Endothelial cell of umbilical vein (primary cell): Measurements from ENCODE around the gene LNPEP. TPM values are rescaled to one million over a fixed set of nuclear protein-coding genes. Genes with fewer than 3 reads are reported as not detected.

Experiments used
- BruUV-seq: library from RNA; stranded (reverse); fragments of 400-500 nt; replicated peaks from 2 replicates; lab custom pipeline; 2021; lab: Mats Ljungman, UMichigan
- CTCF ChIA-PET: fragments of 300-600, 350-600 bp; sonication (Branson Sonifier 250); formaldehyde crosslinking; loops from one replicate; lab custom pipeline; 2021; ENCODE audit warnings: antibody characterized with exemption, inconsistent platforms; lab: Charles Lee
- POLR2A ChIA-PET: fragments of 300-600, 350-600 bp; sonication (Branson Sonifier 250); formaldehyde crosslinking; loops from one replicate; lab custom pipeline; 2021; ENCODE audit warnings: antibody characterized with exemption, inconsistent platforms; lab: Charles Lee
- DNase-seq: peaks from one replicate; pipeline ENCODE4 v3.0.0-alpha.2; 2011; ENCODE audit warnings: low read depth, low spot score
- FAIRE-seq: peaks from 2 replicates; lab custom pipeline; 2011; peaks lifted over from hg19 to GRCh38; lab: Jason Lieb, UNC
- H2AFZ ChIP-seq: 2 replicates; pipeline ENCODE4 v1.6.0; 2012; ENCODE audit warnings: low read depth, low read length, control low read depth, inconsistent platforms
- H3K27ac ChIP-seq: 2 replicates; pipeline ENCODE4 v1.5.1; 2011; ENCODE audit warnings: low read depth, mild to moderate bottlenecking, control low read depth, low read length, moderate library complexity; ENCODE audit not compliant: insufficient read depth
- H3K27me3 ChIP-seq, 2 experiments: 2 replicates each; pipeline versions ENCODE4 v1.6.0 to v1.6.1; 2011; ENCODE audit warnings: low read length in 2 of 2, mixed read lengths in 1 of 2; ENCODE audit not compliant: control insufficient read depth in 2 of 2, insufficient read depth in 2 of 2
- H3K36me3 ChIP-seq, 2 experiments: 2 replicates in 1 of 2; 3 replicates in 1 of 2; pipeline ENCODE4 v1.5.1; 2011; ENCODE audit warnings: low read length in 2 of 2, mild to moderate bottlenecking in 1 of 2, moderate library complexity in 1 of 2; ENCODE audit not compliant: control insufficient read depth in 2 of 2, insufficient read depth in 2 of 2; ENCODE audit errors: extremely low read depth in 1 of 2
- H3K4me1 ChIP-seq: 3 replicates; pipeline ENCODE4 v1.5.1; 2011; ENCODE audit warnings: mild to moderate bottlenecking, low read length; ENCODE audit not compliant: control insufficient read depth, insufficient read depth; ENCODE audit errors: extremely low read depth
- H3K4me2 ChIP-seq: 2 replicates; pipeline ENCODE4 v1.6.1; 2011; ENCODE audit warnings: low read length, control low read depth, mixed read lengths; ENCODE audit not compliant: insufficient read depth
- H3K4me3 ChIP-seq, 3 experiments: fragments of 200-600 bp in 1 of 3; sonication (generic), shearing (Covaris generic) in 1 of 3; replicated peaks in 1 of 3; 2 replicates each; pipeline ENCODE4 v1.5.1; 2011 to 2016; ENCODE audit warnings: control low read depth in 3 of 3, low read length in 3 of 3, mild to moderate bottlenecking in 2 of 3, inconsistent platforms in 1 of 3, low read depth in 1 of 3, moderate library complexity in 1 of 3; ENCODE audit not compliant: insufficient read depth in 1 of 3
- H3K79me2 ChIP-seq: 2 replicates; pipeline ENCODE4 v1.6.0; 2012; ENCODE audit warnings: low read length, inconsistent platforms; ENCODE audit not compliant: control insufficient read depth, insufficient read depth
- H3K9ac ChIP-seq: replicated peaks from 2 replicates; pipeline ENCODE3; 2011; ENCODE audit warnings: low read length, control low read depth; ENCODE audit not compliant: insufficient read depth; ENCODE audit errors: extremely low read depth
- H3K9me1 ChIP-seq: replicated peaks from 3 replicates; pipeline ENCODE4 v1.6.0; 2011; ENCODE audit warnings: mild to moderate bottlenecking, low read length; ENCODE audit not compliant: control insufficient read depth, insufficient read depth; ENCODE audit errors: extremely low read depth
- H3K9me3 ChIP-seq: replicated peaks from 2 replicates; pipeline ENCODE4 v1.5.1; 2012; ENCODE audit warnings: low read length, inconsistent platforms; ENCODE audit not compliant: control insufficient read depth, insufficient read depth
- H4K20me1 ChIP-seq: replicated peaks from 2 replicates; pipeline ENCODE3; 2011; ENCODE audit warnings: mild to moderate bottlenecking, low read length; ENCODE audit not compliant: control insufficient read depth, insufficient read depth; ENCODE audit errors: extremely low read depth
- EZH2 ChIP-seq: IDR thresholded peaks from 2 replicates; pipeline ENCODE4 v1.6.1; 2012; ENCODE audit warnings: borderline replicate concordance, low read depth, mild to moderate bottlenecking, moderate library complexity, low read length, inconsistent platforms; ENCODE audit not compliant: severe bottlenecking
- FOS ChIP-seq: IDR thresholded peaks from 2 replicates; pipeline ENCODE4 v1.6.1; 2011; ENCODE audit warnings: mild to moderate bottlenecking, low read length, moderate library complexity, borderline replicate concordance; ENCODE audit not compliant: insufficient read depth
- GATA2 ChIP-seq: IDR thresholded peaks from 2 replicates; pipeline ENCODE4 v1.7.0; 2011; ENCODE audit warnings: low read depth, mild to moderate bottlenecking, moderate library complexity, mixed read lengths, low read length; ENCODE audit not compliant: insufficient read length, insufficient read depth
- JUN ChIP-seq: IDR thresholded peaks from 2 replicates; pipeline ENCODE4 v1.6.1; 2011; ENCODE audit warnings: borderline replicate concordance, low read depth; ENCODE audit not compliant: insufficient read length, insufficient read depth
- MYC ChIP-seq: IDR thresholded peaks from one replicate; pipeline ENCODE4 v1.6.1; 2011; ENCODE audit warnings: mild to moderate bottlenecking, low read depth, low read length
- POLR2A ChIP-seq: IDR thresholded peaks from 2 replicates; pipeline ENCODE4 v1.6.1; 2012; ENCODE audit warnings: low read depth, mild to moderate bottlenecking, control low read depth, low read length
- POLR2AphosphoS5 ChIP-seq: IDR thresholded peaks from 2 replicates; pipeline ENCODE4 v1.6.1; 2012; ENCODE audit warnings: low read depth, mild to moderate bottlenecking, control low read depth, low read length, moderate library complexity; ENCODE audit not compliant: insufficient read depth
- dilution Hi-C: fragments of 300-500 bp; cut with MboI; formaldehyde crosslinking; loops from one replicate; pipeline ENCODE4 v1.15.0; 2019; ENCODE audit warnings: low sequenced_read_pairs; ENCODE audit not compliant: extremely low pct_ligation_motif_present
- intact Hi-C: fragments of 100-400 bp; cut with micrococcal nuclease; formaldehyde crosslinking; loops from one replicate; pipeline ENCODE4 v1.10.0; 2022
- polyA plus RNA-seq, 4 experiments: library from polyadenylated mRNA; depleted of rRNA in 3 of 4; stranded (reverse) in 3 of 4; unstranded in 1 of 4; fragments of >200 nt; gene quantifications; 2 replicates each; pipeline versions ENCODE4 v1.2.1 to v1.2.3, GENCODE V29; 2011 to 2012; ENCODE audit warnings: missing spikeins in 1 of 4
- total RNA-seq: library from RNA; stranded (reverse); gene quantifications from 2 replicates; pipeline ENCODE4 v1.2.3, GENCODE V29; 2021
- TF ChIP-seq, protein P1 (sequence below), 2 donors: IDR thresholded peaks; 1 replicate in 1 of 2; 2 replicates in 1 of 2; pipeline ENCODE4 v1.5.1; 2011; ENCODE audit warnings: low read length in 2 of 2, mild to moderate bottlenecking in 2 of 2, moderate library complexity in 2 of 2, control low read depth in 1 of 2, inconsistent platforms in 1 of 2, low read depth in 1 of 2; ENCODE audit not compliant: insufficient read depth in 1 of 2; ENCODE audit errors: extremely low read depth in 1 of 2
- TF ChIP-seq, protein P2 (sequence below): IDR thresholded peaks from 2 replicates; pipeline ENCODE4 v1.6.1; 2011; ENCODE audit not compliant: insufficient read depth, insufficient read length

The LNPEP gene
- total and polyA plus RNA-seq, 2 donors (not counting 3 experiments of a cell fraction or from before 2014, with no cell fraction given): 7.0 to 23.5 TPM

DNA sequence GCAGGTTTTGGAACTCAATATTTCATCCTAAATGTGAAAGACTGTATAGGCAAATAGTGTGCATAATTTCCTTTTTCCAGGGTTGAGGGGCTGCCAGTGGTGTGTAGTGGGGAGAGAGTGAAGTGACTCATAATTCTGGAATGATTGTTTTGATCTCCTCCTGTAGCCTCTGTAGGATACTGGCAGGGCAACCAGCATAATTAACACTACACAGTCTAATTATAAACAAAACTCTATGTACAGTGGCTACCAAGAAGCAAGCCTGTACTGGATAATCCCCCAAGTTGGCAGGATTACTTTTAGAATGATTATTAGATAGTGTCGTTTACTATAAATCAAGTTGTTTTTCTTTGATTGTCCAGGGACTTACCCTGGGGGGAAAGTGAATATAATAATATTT is 32.2 kb downstream of the LNPEP start:
- ChIA-PET POLR2A (no interaction called here), CTCF (interaction anchor here (1.1 to 1.2 kb wide), 2 partner anchors 22 to 29 kb away, joined by 3 to 7 read pairs; no protein-coding TSS in a partner anchor)
- peak overlapping the region; percentile 32 for H3K4me2 ChIP-seq
- H3K9ac ChIP-seq: peak overlapping the region; percentile 60
- FAIRE-seq: peak; percentile 81
- dilution Hi-C loops (no loop called here), intact Hi-C loops (loop anchor here (1.0 kb wide), 1 partner anchor 33 kb away; no protein-coding TSS in a partner anchor)
- no TSS peak for BruUV-seq
- peaks cover 25% of the 10 kb centered on the region for H3K4me1 ChIP-seq
- no peak overlapping the region for H3K4me3 ChIP-seq
- no peak overlapping the region for H2AFZ ChIP-seq
- no peaks in the 10 kb centered on the region for H3K9me3 ChIP-seq
- H3K79me2 ChIP-seq: peaks cover 40% of the 10 kb centered on the region
- H3K27ac ChIP-seq: peak overlapping the region; percentile 66
- no peaks in the 10 kb centered on the region for H3K27me3 ChIP-seq
- peak; percentile 91 for TF ChIP-seq JUN
- peak; percentile 87 for TF ChIP-seq FOS
- TF ChIP-seq POLR2A: no peak
- H3K36me3 ChIP-seq: no peaks in the 10 kb centered on the region
- DNase-seq: peak; percentile 89
- H3K9me1 ChIP-seq: no peaks in the 10 kb centered on the region
- H4K20me1 ChIP-seq: no peaks in the 10 kb centered on the region

DNA sequence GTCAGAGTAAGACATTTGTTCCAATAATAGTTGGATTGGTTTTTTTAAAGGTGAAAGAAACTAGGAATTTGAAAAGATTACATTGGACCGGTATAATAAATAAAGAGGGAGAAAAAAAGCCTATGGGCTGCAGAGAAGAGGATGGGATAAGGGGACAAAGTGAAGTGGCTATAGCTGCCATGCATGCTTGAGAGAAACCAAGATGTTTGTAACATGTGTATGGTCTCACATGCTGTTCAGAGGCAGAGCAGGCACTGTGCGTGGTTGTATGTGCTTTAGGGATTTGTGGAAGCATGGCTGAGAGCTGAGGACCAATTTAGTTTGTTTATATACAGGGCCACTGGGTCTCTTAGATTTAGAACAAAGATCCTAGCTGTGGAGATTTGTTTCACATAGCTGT is 32.7 kb downstream of the LNPEP start:
- Histone ChIP-seq H2AFZ (no peak overlapping the region), H3K4me3 (no peak overlapping the region), H3K79me2 (peaks cover 39% of the 10 kb centered on the region), H3K9me3 (no peaks in the 10 kb centered on the region), H3K27ac (peak overlapping the region; percentile 66), H4K20me1 (no peaks in the 10 kb centered on the region), H3K9ac (peak overlapping the region; percentile 60), H3K4me1 (peaks cover 21% of the 10 kb centered on the region), H3K27me3 (no peaks in the 10 kb centered on the region), H3K4me2 (peak overlapping the region; percentile 32), H3K9me1 (no peaks in the 10 kb centered on the region), H3K36me3 (no peaks in the 10 kb centered on the region)
- no peak for TF ChIP-seq POLR2AphosphoS5
- TF ChIP-seq MYC: no peak
- TF ChIP-seq FOS: no peak
- TF ChIP-seq POLR2A: no peak
- no peak for TF ChIP-seq JUN
- no peak for TF ChIP-seq GATA2
- TF ChIP-seq, protein P1, sequence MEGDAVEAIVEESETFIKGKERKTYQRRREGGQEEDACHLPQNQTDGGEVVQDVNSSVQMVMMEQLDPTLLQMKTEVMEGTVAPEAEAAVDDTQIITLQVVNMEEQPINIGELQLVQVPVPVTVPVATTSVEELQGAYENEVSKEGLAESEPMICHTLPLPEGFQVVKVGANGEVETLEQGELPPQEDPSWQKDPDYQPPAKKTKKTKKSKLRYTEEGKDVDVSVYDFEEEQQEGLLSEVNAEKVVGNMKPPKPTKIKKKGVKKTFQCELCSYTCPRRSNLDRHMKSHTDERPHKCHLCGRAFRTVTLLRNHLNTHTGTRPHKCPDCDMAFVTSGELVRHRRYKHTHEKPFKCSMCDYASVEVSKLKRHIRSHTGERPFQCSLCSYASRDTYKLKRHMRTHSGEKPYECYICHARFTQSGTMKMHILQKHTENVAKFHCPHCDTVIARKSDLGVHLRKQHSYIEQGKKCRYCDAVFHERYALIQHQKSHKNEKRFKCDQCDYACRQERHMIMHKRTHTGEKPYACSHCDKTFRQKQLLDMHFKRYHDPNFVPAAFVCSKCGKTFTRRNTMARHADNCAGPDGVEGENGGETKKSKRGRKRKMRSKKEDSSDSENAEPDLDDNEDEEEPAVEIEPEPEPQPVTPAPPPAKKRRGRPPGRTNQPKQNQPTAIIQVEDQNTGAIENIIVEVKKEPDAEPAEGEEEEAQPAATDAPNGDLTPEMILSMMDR (IDR thresholded peaks at IDR 0.05; ENCODE audit: extremely low read depth in 1 of 2, insufficient read depth in 1 of 2, low read depth in 1 of 2, low read length in 2 of 2): no peak
- TF ChIP-seq EZH2: no peak
- TF ChIP-seq, protein P2, sequence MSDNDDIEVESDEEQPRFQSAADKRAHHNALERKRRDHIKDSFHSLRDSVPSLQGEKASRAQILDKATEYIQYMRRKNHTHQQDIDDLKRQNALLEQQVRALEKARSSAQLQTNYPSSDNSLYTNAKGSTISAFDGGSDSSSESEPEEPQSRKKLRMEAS: no peak
- intact Hi-C loops: loop anchor here (1.0 kb wide), 1 partner anchor 33 kb away; no protein-coding TSS in a partner anchor
- ChIA-PET CTCF (interaction anchor here (0.9 to 1.2 kb wide), 4 partner anchors 9 to 33 kb away, joined by 3 to 7 read pairs (median 4); partner anchors contain the start of gene LNPEP), POLR2A (no interaction called here)
- no peak for FAIRE-seq
- peak; percentile 45 for DNase-seq
- dilution Hi-C loops: no loop called here
- no TSS peak for BruUV-seq
